Activated naive CD8-positive, alpha-beta T cell treated with anti-CD3 and anti-CD28 coated beads for 36 hours (primary cell): ENCODE results near the gene PGAP2. TPM values are rescaled to one million over a fixed set of nuclear protein-coding genes. Genes with fewer than 3 reads are reported as not detected.
A peak's percentile ranks its signal among the peaks of the same experiment; 100 is the strongest.

Experiments used
- DNase-seq: peaks from one replicate; pipeline ENCODE4 v3.0.0; 2021
- H3K27ac Mint-ChIP-seq: one replicate; pipeline ENCODE4 v1.8.0; 2022; ENCODE audit warnings: mild to moderate bottlenecking, moderate library complexity, mixed read lengths
- H3K27me3 Mint-ChIP-seq: one replicate; pipeline ENCODE4 v1.8.0; 2022; ENCODE audit warnings: mild to moderate bottlenecking, mixed read lengths
- H3K36me3 Mint-ChIP-seq: one replicate; pipeline ENCODE4 v1.8.0; 2021; ENCODE audit warnings: mild to moderate bottlenecking, mixed read lengths
- H3K4me1 Mint-ChIP-seq: one replicate; pipeline ENCODE4 v1.8.0; 2021; ENCODE audit warnings: mixed read lengths
- H3K4me3 Mint-ChIP-seq: one replicate; pipeline ENCODE4 v1.8.0; 2022; ENCODE audit warnings: mild to moderate bottlenecking, moderate library complexity, mixed read lengths
- H3K9me3 Mint-ChIP-seq: one replicate; pipeline ENCODE4 v1.8.0; 2022; ENCODE audit warnings: mixed read lengths
- total RNA-seq, 2 experiments: library from RNA; stranded (reverse); gene quantifications; one replicate each; pipeline ENCODE4 v1.2.3, GENCODE V29; 2021

PGAP2 gene
- total RNA-seq, 2 experiments from 2014 or later = 35.4 to 35.6 TPM

DNA sequence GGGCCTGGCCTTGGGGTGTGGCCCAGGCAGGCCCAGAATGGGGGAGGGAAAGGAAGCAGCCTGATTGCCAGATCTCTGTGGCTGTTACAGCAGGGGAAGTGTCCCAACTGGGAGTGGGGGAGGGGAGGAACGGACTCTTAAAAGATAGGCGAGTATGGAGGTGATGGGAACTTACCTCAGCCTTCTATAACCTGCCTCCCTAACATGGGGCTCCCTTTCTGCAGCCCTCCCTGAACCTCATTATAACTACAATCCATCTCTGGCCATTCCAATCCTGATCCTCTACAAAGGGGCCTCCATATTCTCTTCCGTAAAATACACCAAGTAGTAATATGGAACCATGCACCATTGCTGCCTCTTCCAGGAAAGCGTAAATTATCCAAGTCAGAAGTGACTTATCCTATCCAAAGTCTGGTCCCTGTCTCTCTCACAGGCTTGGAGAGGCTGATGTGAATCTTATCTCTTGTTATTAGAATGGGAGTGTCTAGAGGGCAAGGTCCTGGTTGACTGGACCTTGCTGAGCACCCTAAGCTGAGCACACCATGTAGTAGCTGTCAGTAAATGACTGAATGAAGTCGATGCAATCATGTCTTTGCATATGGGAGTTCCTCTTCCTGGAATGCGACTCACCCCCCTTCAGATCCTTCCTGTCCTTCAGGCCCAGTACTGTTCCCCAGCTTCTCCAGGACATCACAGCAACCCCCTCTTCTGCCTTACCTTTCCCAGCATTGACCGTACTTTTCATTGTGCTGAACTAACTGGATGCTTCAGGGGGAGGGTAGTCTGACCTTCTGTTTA is 26.5 kb downstream of the PGAP2 start:
- Mint-ChIP-seq H3K9me3 (peaks cover 2% of the 10 kb centered on the region), H3K27me3 (no peaks in the 10 kb centered on the region), H3K27ac (peak overlapping the region; percentile 81), H3K36me3 (peaks cover 81% of the 10 kb centered on the region), H3K4me1 (peaks cover 76% of the 10 kb centered on the region), H3K4me3 (peak overlapping the region; percentile 90)
- DNase-seq = no peak

DNA sequence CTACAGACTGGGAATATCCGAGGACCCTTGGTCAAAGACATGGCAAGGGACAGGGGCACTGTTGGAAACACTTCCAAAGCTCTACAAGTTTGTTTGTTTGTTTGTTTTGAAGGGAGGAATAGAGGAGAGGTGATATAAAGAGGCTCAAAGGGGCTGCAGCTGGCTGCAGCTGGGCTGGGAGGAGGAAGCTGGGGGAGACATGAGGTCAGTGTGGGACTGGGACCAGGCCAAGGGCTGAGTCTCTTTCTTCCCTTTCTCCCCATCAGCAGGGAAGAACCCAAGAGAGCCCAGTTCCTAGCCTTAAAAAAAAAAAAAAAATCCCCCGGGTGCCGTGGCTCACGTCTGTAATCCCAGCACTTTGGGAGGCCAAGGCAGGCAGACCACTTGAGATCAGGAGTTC is 27.4 kb downstream of the PGAP2 start:
- H3K9me3 Mint-ChIP-seq = peaks cover 2% of the 10 kb centered on the region
- DNase-seq = no peak
- H3K27me3 Mint-ChIP-seq = no peaks in the 10 kb centered on the region
- H3K27ac Mint-ChIP-seq = peak overlapping the region; percentile 81
- H3K4me1 Mint-ChIP-seq = peaks cover 75% of the 10 kb centered on the region
- peak overlapping the region; percentile 90 for H3K4me3 Mint-ChIP-seq
- peaks cover 76% of the 10 kb centered on the region for H3K36me3 Mint-ChIP-seq

- Mint-ChIP-seq H3K27me3 (no peaks in the 10 kb centered on the region), H3K36me3 (peaks cover 66% of the 10 kb centered on the region), H3K27ac (peak overlapping the region; percentile 81), H3K4me3 (peak overlapping the region; percentile 90), H3K9me3 (peaks cover 2% of the 10 kb centered on the region), H3K4me1 (peaks cover 67% of the 10 kb centered on the region)
- peak; percentile 49 for DNase-seq
Measured at GRCh38 chr11:3836903-3837302, 28.5 kb downstream of the PGAP2 start.

DNA sequence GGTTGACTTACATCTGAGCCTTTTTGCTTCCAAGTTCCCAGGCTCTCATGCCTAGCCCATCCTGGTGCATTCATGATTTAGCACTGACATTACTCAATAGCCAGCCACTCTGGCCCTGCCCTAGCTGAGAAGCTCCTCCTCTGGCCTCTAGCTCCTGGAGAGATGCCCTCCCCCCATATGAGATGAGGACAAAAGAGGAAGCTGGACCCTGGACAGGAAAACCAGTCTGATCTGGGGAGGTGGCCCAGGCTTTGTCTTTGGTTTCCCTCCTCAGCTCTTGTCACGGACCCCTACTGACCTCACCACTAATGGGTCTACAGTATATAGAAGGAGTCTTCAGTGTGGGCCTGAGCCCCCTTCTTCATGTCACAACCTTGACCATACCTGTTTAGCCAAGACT is 29.4 kb downstream of the PGAP2 start:
- H3K36me3 Mint-ChIP-seq = peaks cover 60% of the 10 kb centered on the region
- H3K9me3 Mint-ChIP-seq = peaks cover 2% of the 10 kb centered on the region
- H3K27me3 Mint-ChIP-seq = no peaks in the 10 kb centered on the region
- peak overlapping the region; percentile 90 for H3K4me3 Mint-ChIP-seq
- peaks cover 61% of the 10 kb centered on the region for H3K4me1 Mint-ChIP-seq
- H3K27ac Mint-ChIP-seq = peak overlapping the region; percentile 81
- DNase-seq = no peak

GRCh38 chr11:3838504-3838903 is 30.1 kb downstream of the PGAP2 start:
- peak overlapping the region; percentile 81 for H3K27ac Mint-ChIP-seq
- no peak for DNase-seq
- peaks cover 61% of the 10 kb centered on the region for H3K4me1 Mint-ChIP-seq
- peak overlapping the region; percentile 90 for H3K4me3 Mint-ChIP-seq
- no peaks in the 10 kb centered on the region for H3K27me3 Mint-ChIP-seq
- H3K36me3 Mint-ChIP-seq = peaks cover 56% of the 10 kb centered on the region
- peaks cover 2% of the 10 kb centered on the region for H3K9me3 Mint-ChIP-seq

GRCh38 chr11:3840004-3840869 is 31.9 kb downstream of the PGAP2 start:
- Mint-ChIP-seq H3K9me3 (peaks cover 2% of the 10 kb centered on the region), H3K36me3 (peaks cover 38% of the 10 kb centered on the region), H3K4me3 (peak overlapping the region; percentile 90), H3K27me3 (no peaks in the 10 kb centered on the region), H3K4me1 (peaks cover 57% of the 10 kb centered on the region), H3K27ac (peak overlapping the region; percentile 81)
- peak; percentile 44 for DNase-seq

DNA sequence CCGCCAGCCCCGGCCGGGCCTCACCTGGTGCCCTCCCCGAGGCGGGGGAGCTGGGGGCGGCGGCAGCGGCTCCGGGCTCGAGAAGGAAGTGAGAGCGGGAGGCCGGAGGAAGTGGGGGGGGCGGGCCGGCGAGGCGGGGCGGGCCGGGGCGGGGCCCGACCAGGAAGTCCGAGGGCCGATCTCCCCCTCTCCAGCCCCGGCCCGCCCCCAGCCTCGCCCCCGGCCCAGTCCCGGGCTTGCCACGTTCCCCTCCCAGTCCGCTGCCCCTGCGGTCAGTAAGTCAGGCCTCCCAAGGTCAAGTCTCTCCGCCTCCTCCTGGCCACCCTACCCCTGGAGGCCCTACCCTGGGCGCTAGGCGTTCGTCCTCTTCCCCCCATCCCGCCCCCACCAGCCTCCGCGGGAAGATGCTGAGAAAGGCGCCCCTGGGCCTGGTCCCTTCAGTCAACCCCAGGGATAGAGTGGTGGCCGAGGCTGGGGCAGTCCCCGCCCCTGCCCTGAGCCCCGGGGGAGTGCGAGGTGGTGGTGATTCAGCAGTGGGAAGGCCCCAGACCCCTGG is 32.6 kb downstream of the PGAP2 start, which contains the start of gene RHOG:
RHOG (minus strand) TSS at position 90 of the 556 bp plus-strand sequence. CDS start 12,821 bp downstream, outside the sequence.
- Mint-ChIP-seq H3K4me3 (peak within 1 kb of the TSS; percentile 90), H3K27ac (peak within 1 kb of the TSS; percentile 91), H3K27me3 (no peaks in the 10 kb centered on the region), H3K36me3 (peaks cover 32% of the 10 kb centered on the region), H3K4me1 (peaks cover 56% of the 10 kb centered on the region), H3K9me3 (no peaks in the 10 kb centered on the region)
- DNase-seq = no peak

DNA sequence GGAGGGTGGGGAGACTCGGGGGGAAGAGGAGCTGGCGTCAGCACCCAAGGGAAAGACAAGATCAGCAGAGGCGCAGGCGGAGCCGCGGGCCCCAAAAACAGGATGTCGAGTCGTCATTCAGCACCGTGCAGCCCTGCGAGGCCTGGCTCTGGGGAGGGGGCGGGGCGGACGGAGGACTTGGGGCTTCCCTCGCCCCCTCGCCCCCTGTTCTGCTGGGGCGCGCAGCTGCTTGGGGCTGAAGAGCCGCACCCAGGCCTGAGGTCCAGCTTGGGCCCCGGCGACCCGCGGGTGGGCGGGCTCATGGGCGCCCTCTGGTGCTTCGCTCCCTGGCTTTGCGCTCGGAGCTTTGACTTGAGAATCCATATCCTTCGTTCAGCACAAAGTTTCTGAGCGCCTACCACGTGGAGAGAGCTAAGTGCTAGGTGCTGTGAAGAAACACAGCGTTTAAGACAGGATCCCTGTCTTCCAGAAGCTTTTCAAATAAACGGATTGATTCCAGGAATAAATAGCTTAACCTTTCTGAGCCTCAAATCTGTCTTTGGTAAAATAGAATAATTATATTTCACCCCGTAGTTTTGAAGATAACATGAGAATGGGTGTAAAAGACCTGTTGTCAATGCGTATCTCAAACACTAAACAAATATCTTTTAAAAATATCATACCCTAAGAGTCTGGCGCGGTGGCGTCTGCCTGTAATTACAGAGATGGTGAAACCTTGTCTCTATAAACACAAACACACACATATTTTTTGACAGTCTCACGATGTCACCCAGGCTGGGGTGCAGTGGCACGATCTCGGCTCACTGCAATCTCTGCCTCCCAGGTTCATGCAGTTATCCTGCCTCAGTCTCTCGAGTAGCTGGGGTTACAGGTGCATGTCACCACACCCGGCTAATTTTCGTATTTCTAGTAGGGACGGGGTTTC is 33.3 kb downstream of the PGAP2 start:
- Mint-ChIP-seq H3K9me3 (no peaks in the 10 kb centered on the region), H3K36me3 (peaks cover 28% of the 10 kb centered on the region), H3K27ac (peak overlapping the region; percentile 91), H3K27me3 (no peaks in the 10 kb centered on the region), H3K4me1 (peaks cover 51% of the 10 kb centered on the region), H3K4me3 (peak overlapping the region; percentile 78)
- DNase-seq = peak; percentile 97

- peaks cover 38% of the 10 kb centered on the region for H3K4me1 Mint-ChIP-seq
- no peak overlapping the region for H3K4me3 Mint-ChIP-seq
- H3K27me3 Mint-ChIP-seq = no peaks in the 10 kb centered on the region
- H3K9me3 Mint-ChIP-seq = no peaks in the 10 kb centered on the region
- DNase-seq = no peak
- peak overlapping the region; percentile 58 for H3K27ac Mint-ChIP-seq
- peaks cover 17% of the 10 kb centered on the region for H3K36me3 Mint-ChIP-seq
Measured at GRCh38 chr11:3843326-3843725, 35.0 kb downstream of the PGAP2 start.

DNA sequence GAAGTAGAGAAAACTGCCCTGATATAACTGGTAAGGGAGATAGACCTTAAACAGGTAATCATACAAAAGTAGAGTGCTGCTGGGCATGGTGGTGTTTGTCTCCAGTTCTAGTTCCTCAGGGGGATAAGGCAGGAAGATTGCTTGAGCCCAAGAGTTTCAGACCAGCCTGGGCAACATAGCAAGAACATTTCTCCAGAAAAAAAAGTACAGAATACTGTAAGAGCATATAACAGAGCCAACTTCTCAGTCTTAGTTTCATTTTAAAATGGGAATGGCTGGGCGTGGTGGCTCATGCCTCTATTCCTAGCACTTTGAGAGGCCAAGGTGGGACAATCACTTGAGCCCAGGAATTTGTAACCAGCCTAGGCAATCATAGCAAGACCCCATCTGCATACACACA is 36.9 kb downstream of the PGAP2 start:
- H3K4me1 Mint-ChIP-seq = peaks cover 42% of the 10 kb centered on the region
- no peak for DNase-seq
- H3K36me3 Mint-ChIP-seq = no peaks in the 10 kb centered on the region
- no peaks in the 10 kb centered on the region for H3K9me3 Mint-ChIP-seq
- peak overlapping the region; percentile 54 for H3K27ac Mint-ChIP-seq
- no peaks in the 10 kb centered on the region for H3K27me3 Mint-ChIP-seq
- no peak overlapping the region for H3K4me3 Mint-ChIP-seq

DNA sequence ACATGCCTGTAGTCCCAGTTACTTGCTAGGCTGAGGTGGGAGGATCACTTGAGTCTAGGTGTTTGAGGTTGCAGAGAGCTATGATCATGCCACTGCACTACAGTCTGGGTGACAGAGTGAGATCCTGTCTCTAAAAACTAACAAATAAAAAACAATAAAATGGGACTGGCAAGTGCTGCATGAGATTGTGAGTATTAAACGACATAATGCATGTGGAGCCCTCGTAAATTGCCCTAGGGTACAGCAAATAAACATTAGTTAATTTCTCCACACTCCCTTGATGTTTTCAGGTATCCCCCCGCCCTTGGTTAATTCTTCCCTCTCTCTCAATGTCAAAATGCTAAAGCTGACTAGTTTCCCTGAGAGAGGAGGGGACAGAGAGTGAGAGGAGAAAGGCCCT is 37.3 kb downstream of the PGAP2 start:
- no peak overlapping the region for H3K4me3 Mint-ChIP-seq
- no peaks in the 10 kb centered on the region for H3K36me3 Mint-ChIP-seq

GRCh38 chr11:3849297-3849874 is 41.0 kb downstream of the PGAP2 start:
- Mint-ChIP-seq H3K27me3 (no peaks in the 10 kb centered on the region), H3K9me3 (no peaks in the 10 kb centered on the region), H3K4me1 (peaks cover 42% of the 10 kb centered on the region), H3K4me3 (no peak overlapping the region), H3K27ac (peak overlapping the region; percentile 17), H3K36me3 (peaks cover 5% of the 10 kb centered on the region)
- DNase-seq = peak; percentile 33

More for the DNA sequence above, 37.3 kb downstream of the PGAP2 start:
- H3K27ac Mint-ChIP-seq = no peak overlapping the region
- no peaks in the 10 kb centered on the region for H3K27me3 Mint-ChIP-seq
- H3K9me3 Mint-ChIP-seq = no peaks in the 10 kb centered on the region
- no peak for DNase-seq
- peaks cover 42% of the 10 kb centered on the region for H3K4me1 Mint-ChIP-seq

DNA sequence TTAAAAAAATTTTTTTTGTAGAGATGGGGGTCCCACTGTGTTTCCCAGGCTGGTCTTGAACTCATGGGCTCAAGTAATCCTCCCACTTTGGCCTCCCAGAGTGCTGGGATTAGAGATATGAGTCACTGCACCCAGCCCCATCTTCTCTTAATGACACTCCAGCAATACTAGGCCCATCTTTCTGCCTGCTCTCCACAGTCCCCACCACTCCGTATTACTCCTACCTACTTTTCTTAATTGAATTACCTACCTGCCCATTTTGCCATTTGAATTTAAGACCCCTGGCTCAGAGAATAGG is 45.1 kb downstream of the PGAP2 start:
- Mint-ChIP-seq H3K4me3 (peak overlapping the region; percentile 86), H3K4me1 (peaks cover 45% of the 10 kb centered on the region), H3K9me3 (no peaks in the 10 kb centered on the region), H3K36me3 (peaks cover 15% of the 10 kb centered on the region), H3K27me3 (no peaks in the 10 kb centered on the region), H3K27ac (peak overlapping the region; percentile 97)
- no peak for DNase-seq
